ENCODE results near the gene NEDD4L.

DNA sequence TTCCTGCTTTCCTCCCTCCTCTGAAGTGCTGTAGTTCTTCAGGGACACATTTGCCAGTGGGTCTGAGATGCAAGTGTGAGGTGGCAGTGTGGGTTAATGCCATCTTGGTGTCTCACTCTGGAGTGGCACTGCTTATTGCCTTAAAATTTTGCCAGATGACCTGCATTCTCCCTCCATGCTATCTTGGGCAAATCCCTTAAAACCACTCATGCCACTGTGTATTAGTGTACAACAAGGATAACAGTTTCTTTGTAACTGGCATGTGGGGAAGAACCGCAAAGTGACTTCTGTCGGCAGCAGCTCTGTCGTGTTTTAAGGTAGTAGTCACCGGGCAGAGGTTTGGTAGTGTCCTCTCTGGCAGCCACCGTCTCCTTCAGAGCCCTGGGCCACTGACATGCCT is 124.2 kb downstream of the NEDD4L start:
- TF ChIP-seq, protein P1, sequence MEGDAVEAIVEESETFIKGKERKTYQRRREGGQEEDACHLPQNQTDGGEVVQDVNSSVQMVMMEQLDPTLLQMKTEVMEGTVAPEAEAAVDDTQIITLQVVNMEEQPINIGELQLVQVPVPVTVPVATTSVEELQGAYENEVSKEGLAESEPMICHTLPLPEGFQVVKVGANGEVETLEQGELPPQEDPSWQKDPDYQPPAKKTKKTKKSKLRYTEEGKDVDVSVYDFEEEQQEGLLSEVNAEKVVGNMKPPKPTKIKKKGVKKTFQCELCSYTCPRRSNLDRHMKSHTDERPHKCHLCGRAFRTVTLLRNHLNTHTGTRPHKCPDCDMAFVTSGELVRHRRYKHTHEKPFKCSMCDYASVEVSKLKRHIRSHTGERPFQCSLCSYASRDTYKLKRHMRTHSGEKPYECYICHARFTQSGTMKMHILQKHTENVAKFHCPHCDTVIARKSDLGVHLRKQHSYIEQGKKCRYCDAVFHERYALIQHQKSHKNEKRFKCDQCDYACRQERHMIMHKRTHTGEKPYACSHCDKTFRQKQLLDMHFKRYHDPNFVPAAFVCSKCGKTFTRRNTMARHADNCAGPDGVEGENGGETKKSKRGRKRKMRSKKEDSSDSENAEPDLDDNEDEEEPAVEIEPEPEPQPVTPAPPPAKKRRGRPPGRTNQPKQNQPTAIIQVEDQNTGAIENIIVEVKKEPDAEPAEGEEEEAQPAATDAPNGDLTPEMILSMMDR (IDR thresholded peaks at IDR 0.05) = no peak
- TF ChIP-seq EP300 (IDR thresholded peaks at IDR 0.05) = no peak
- TF ChIP-seq POLR2AphosphoS5 (IDR thresholded peaks at IDR 0.05) = no peak
- no peak for TF ChIP-seq POLR2A (IDR thresholded peaks at IDR 0.05)

Data from sigmoid colon (tissue), 4 donors.